Spleen (tissue), 7 donors: Measurements from ENCODE around the gene UBLCP1.

Source experiments
- CTCF ChIP-seq, 11 experiments: fragments of 200-600 bp in 7 of 11; fragments of 450-650 bp in 4 of 11; sonication (generic) in 4 of 11; IDR thresholded peaks in 8 of 11; conservative IDR thresholded peaks in 3 of 11; 1 replicate in 7 of 11; 2 replicates in 4 of 11; pipeline versions ENCODE4 v1.4.0 to v1.8.0; 2016 to 2021; ENCODE audit warnings: antibody characterized with exemption in 11 of 11, inconsistent platforms in 4 of 11, mild to moderate bottlenecking in 1 of 11
- POLR2A ChIP-seq, 3 donors: fragments of 450-650 bp; IDR thresholded peaks; one replicate each; pipeline ENCODE4 v1.5.1; 2017; ENCODE audit warnings: antibody characterized with exemption in 3 of 3, mild to moderate bottlenecking in 1 of 3
- POLR2AphosphoS5 ChIP-seq, 3 donors: sonication (generic); formaldehyde crosslinking; IDR thresholded peaks; one replicate each; pipeline ENCODE4 v1.5.1; 2017; ENCODE audit warnings: antibody characterized with exemption in 3 of 3
- donor health status: DM: no; HTN: no; CAD: no; lungs with moderate emphysema.
- donor health status: DM: no; HTN: no; CAD: no.
- donor health status: DM: no; HTN: no; CAD: no.

- no peak for TF ChIP-seq CTCF (IDR thresholded peaks at IDR 0.05 in 8 of 11, conservative IDR thresholded peaks at IDR 0.05 in 3 of 11)
- no peak for TF ChIP-seq POLR2AphosphoS5 (IDR thresholded peaks at IDR 0.05)
- no peak for TF ChIP-seq POLR2A (IDR thresholded peaks at IDR 0.05)
Observed at GRCh38 chr5:159257629-159258283, 5.3 kb upstream of the UBLCP1 start.
